Activated CD8-positive, alpha-beta memory T cell treated with anti-CD3 and anti-CD28 coated beads for 36 hours (primary cell): ENCODE measurements around the gene TEX261. TPM values are rescaled to one million over a fixed set of nuclear protein-coding genes. Genes with fewer than 3 reads are reported as not detected.

ENCODE experiments used
- CTCF ChIA-PET: fragments of 350-600 bp; sonication (Branson Sonifier 250); formaldehyde crosslinking; loops from one replicate; lab custom pipeline; 2021; ENCODE audit warnings: antibody characterized with exemption; lab: Charles Lee
- POLR2A ChIA-PET: fragments of 350-600 bp; sonication (Branson Sonifier 250); formaldehyde crosslinking; loops from one replicate; lab custom pipeline; 2021; ENCODE audit warnings: antibody characterized with exemption; lab: Charles Lee
- total RNA-seq, 2 experiments: library from RNA; stranded (reverse); gene quantifications; one replicate each; pipeline ENCODE4 v1.2.3, GENCODE V29; 2021

The TEX261 gene
- total RNA-seq, 2 experiments from 2014 or later, result 90.2 to 90.7 TPM

GRCh38 chr2:70964596-70965386, 29.9 kb downstream of the TEX261 start:
- ChIA-PET POLR2A (no interaction called here), CTCF (interaction anchor here (0.5 to 5.0 kb wide), 15 partner anchors 10 to 707 kb away, joined by 3 to 28 read pairs (median 5); partner anchors contain the start of genes ANKRD53 and PCYOX1)

- ChIA-PET POLR2A (no interaction called here), CTCF (interaction anchor here (1.0 to 5.0 kb wide), 11 partner anchors 9 to 175 kb away, joined by 3 to 28 read pairs (median 5); partner anchors contain the start of gene ANKRD53)
These were observed 30.5 kb downstream of the TEX261 start for GRCh38 chr2:70964133-70964532.

GRCh38 chr2:70962885-70963878, 31.5 kb downstream of the TEX261 start:
- POLR2A ChIA-PET, result interaction anchor here (0.6 kb wide), 1 partner anchor 25 kb away, joined by 6 read pairs; no protein-coding TSS in a partner anchor
- CTCF ChIA-PET, result interaction anchor here (1.0 to 5.0 kb wide), 10 partner anchors 8 to 38 kb away, joined by 3 to 28 read pairs (median 6); partner anchors contain the start of gene ANKRD53

- ChIA-PET POLR2A (no interaction called here), CTCF (interaction anchor here (1.2 to 1.5 kb wide), 2 partner anchors 15 to 39 kb away, joined by 3 to 6 read pairs; no protein-coding TSS in a partner anchor)
These were observed 32.3 kb downstream of the TEX261 start for GRCh38 chr2:70962211-70962884.

- CTCF ChIA-PET, result interaction anchor here (1.2 to 3.8 kb wide), 3 partner anchors 14 to 40 kb away, joined by 3 to 16 read pairs (median 6); no protein-coding TSS in a partner anchor
- POLR2A ChIA-PET, result no interaction called here
These were observed 33.1 kb downstream of the TEX261 start for GRCh38 chr2:70961648-70961994.

- ChIA-PET POLR2A (no interaction called here), CTCF (interaction anchor here (1.5 to 3.8 kb wide), 2 partner anchors 14 to 40 kb away, joined by 5 to 16 read pairs; no protein-coding TSS in a partner anchor)
These were observed 33.6 kb downstream of the TEX261 start for GRCh38 chr2:70960833-70961647.

- ChIA-PET CTCF (interaction anchor here (1.5 to 3.8 kb wide), 2 partner anchors 13 to 41 kb away, joined by 5 to 16 read pairs; no protein-coding TSS in a partner anchor), POLR2A (no interaction called here)
These were observed 34.5 kb downstream of the TEX261 start for GRCh38 chr2:70959851-70960832.

GRCh38 chr2:70959271-70959761, 35.4 kb downstream of the TEX261 start:
- POLR2A ChIA-PET, result no interaction called here
- CTCF ChIA-PET, result interaction anchor here (3.8 kb wide), 1 partner anchor 12 kb away, joined by 16 read pairs; no protein-coding TSS in a partner anchor

GRCh38 chr2:70958759-70959158, 35.9 kb downstream of the TEX261 start:
- ChIA-PET CTCF (interaction anchor here (0.6 to 3.8 kb wide), 2 partner anchors 12 to 303 kb away, joined by 3 to 16 read pairs; no protein-coding TSS in a partner anchor), POLR2A (no interaction called here)

- ChIA-PET CTCF (interaction anchor here (3.8 kb wide), 1 partner anchor 11 kb away, joined by 16 read pairs; no protein-coding TSS in a partner anchor), POLR2A (no interaction called here)
These were observed 36.9 kb downstream of the TEX261 start for GRCh38 chr2:70957798-70958197.

- ChIA-PET CTCF (interaction anchor here (2.4 kb wide), 1 partner anchor 8 kb away, joined by 5 read pairs; no protein-coding TSS in a partner anchor), POLR2A (no interaction called here)
These were observed 38.5 kb downstream of the TEX261 start for GRCh38 chr2:70956141-70956540.

- ChIA-PET POLR2A (no interaction called here), CTCF (interaction anchor here (1.1 to 2.4 kb wide), 3 partner anchors 10 to 84 kb away, joined by 3 to 6 read pairs (median 5); no protein-coding TSS in a partner anchor)
These were observed 39.8 kb downstream of the TEX261 start for GRCh38 chr2:70954886-70955285.

- ChIA-PET POLR2A (no interaction called here), CTCF (interaction anchor here (0.7 to 3.9 kb wide), 20 partner anchors 10 to 181 kb away, joined by 3 to 34 read pairs (median 4); partner anchors contain the start of genes ADD2, ANKRD53 and FIGLA)
These were observed 45.6 kb downstream of the TEX261 start for GRCh38 chr2:70949086-70949485.

- CTCF ChIA-PET, result interaction anchor here (0.6 to 3.9 kb wide), 27 partner anchors 10 to 609 kb away, joined by 3 to 34 read pairs (median 4); partner anchors contain the start of genes ADD2, ANKRD53 and FIGLA
- POLR2A ChIA-PET, result no interaction called here
These were observed 46.2 kb downstream of the TEX261 start for GRCh38 chr2:70948337-70949003.

- ChIA-PET CTCF (interaction anchor here (0.6 to 3.9 kb wide), 25 partner anchors 9 to 291 kb away, joined by 3 to 34 read pairs (median 4); partner anchors contain the start of genes ADD2, ANKRD53 and FIGLA), POLR2A (no interaction called here)
These were observed 47.0 kb downstream of the TEX261 start for GRCh38 chr2:70947556-70948184.
